PFSK-1 (cell line): Measurements from ENCODE around the gene NUDT19.

Source experiments
- FOXP2 ChIP-seq: optimal IDR thresholded peaks from 2 replicates; pipeline ENCODE3; 2011; ENCODE audit warnings: borderline replicate concordance, control low read depth, inconsistent platforms; ENCODE audit not compliant: insufficient read depth; ENCODE audit errors: extremely low read length, extremely low read depth
- POLR2AphosphoS5 ChIP-seq: IDR thresholded peaks from 2 replicates; pipeline ENCODE4 v1.6.1; 2012; ENCODE audit warnings: low read depth, mild to moderate bottlenecking, control low read depth, low read length, moderate library complexity
- REST ChIP-seq, 2 experiments: IDR thresholded peaks; 2 replicates each; pipeline versions ENCODE4 v1.6.1 to v1.8.0; 2011 to 2012; ENCODE audit warnings: low read depth in 2 of 2, low read length in 2 of 2, control low read depth in 1 of 2, inconsistent platforms in 1 of 2, mild to moderate bottlenecking in 1 of 2, moderate library complexity in 1 of 2; ENCODE audit not compliant: insufficient read depth in 1 of 2
- SIN3A ChIP-seq: IDR thresholded peaks from 2 replicates; pipeline ENCODE4 v1.6.1; 2012; ENCODE audit warnings: mild to moderate bottlenecking, low read length, moderate library complexity, borderline replicate concordance; ENCODE audit not compliant: insufficient read depth
- TAF1 ChIP-seq: IDR thresholded peaks from 2 replicates; pipeline ENCODE4 v1.6.1; 2012; ENCODE audit warnings: low read length, control low read depth, borderline replicate concordance; ENCODE audit not compliant: insufficient read depth

NUDT19 gene

GRCh38 chr19:32688311-32688710 is 3.3 kb upstream of the NUDT19 start:
- TF ChIP-seq POLR2AphosphoS5 (no peak), REST (IDR thresholded peaks at IDR 0.05; ENCODE audit: insufficient read depth in 1 of 2, low read depth in 2 of 2, low read length in 2 of 2) (no peak), SIN3A (no peak), FOXP2 (no peak), TAF1 (no peak)

GRCh38 chr19:32691952-32692726 is 518 bp downstream of the NUDT19 start:
- TF ChIP-seq REST (IDR thresholded peaks at IDR 0.05; ENCODE audit: insufficient read depth in 1 of 2, low read depth in 2 of 2, low read length in 2 of 2) (no peak), SIN3A (no peak), FOXP2 (no peak), TAF1 (no peak), POLR2AphosphoS5 (no peak)

GRCh38 chr19:32692727-32693061 is 1.1 kb downstream of the NUDT19 start:
- no peak for TF ChIP-seq FOXP2
- TF ChIP-seq REST (IDR thresholded peaks at IDR 0.05; ENCODE audit: insufficient read depth in 1 of 2, low read depth in 2 of 2, low read length in 2 of 2): no peak
- no peak for TF ChIP-seq SIN3A
- TF ChIP-seq POLR2AphosphoS5: no peak
- no peak for TF ChIP-seq TAF1

- TF ChIP-seq FOXP2: no peak
- TF ChIP-seq REST (IDR thresholded peaks at IDR 0.05; ENCODE audit: insufficient read depth in 1 of 2, low read depth in 2 of 2, low read length in 2 of 2): no peak
- no peak for TF ChIP-seq POLR2AphosphoS5
- no peak for TF ChIP-seq TAF1
- TF ChIP-seq SIN3A: no peak
Observed at GRCh38 chr19:32702010-32702409, 10.4 kb downstream of the NUDT19 start.

- TF ChIP-seq FOXP2 (no peak), POLR2AphosphoS5 (no peak)
Observed at GRCh38 chr19:32708457-32708856, 16.8 kb downstream of the NUDT19 start.
